Measurements from ENCODE around the gene OR2T29. TPM values are rescaled to one million over a fixed set of nuclear protein-coding genes. Genes with fewer than 3 reads are reported as not detected.

The OR2T29 gene
- total RNA-seq, 1 experiment from 2014 or later, result not detected

DNA sequence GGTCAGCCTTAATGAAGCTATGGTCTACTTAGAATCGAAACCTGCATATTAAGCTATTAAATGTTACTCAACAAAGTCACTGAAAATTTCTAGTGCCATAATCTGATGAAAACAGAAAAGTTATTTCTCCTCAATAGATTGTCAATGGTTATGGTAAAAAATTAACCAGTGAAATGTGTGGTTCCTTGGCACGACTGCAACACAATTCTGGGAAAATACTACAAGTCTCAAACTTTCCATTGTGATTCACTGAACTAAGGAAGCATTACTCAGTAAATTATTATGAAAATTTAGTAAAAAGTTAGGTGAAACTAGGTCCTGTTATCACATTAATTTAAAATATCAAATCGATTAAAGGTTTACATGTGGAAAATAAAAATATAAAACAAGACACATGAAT is 47.7 kb upstream of the OR2T29 start:
- ATAC-seq (no peak), DNase-seq (ENCODE audit: low spot score) (no peak)
- TF ChIP-seq NR3C1 (CRISPR knock-in tag; conservative IDR thresholded peaks at IDR 0.05; ENCODE audit: low read depth) (no peak), CREB1 (CRISPR knock-in tag; IDR thresholded peaks at IDR 0.05) (no peak), ZNF317 (CRISPR knock-in tag; IDR thresholded peaks at IDR 0.05; ENCODE audit: borderline replicate concordance, low read depth) (no peak), NFYB (CRISPR knock-in tag; conservative IDR thresholded peaks at IDR 0.05; ENCODE audit: low read depth) (no peak), FOXJ3 (CRISPR knock-in tag; IDR thresholded peaks at IDR 0.05; ENCODE audit: borderline replicate concordance) (no peak), ZBTB43 (CRISPR knock-in tag; IDR thresholded peaks at IDR 0.05) (no peak), GTF2I (CRISPR knock-in tag; conservative IDR thresholded peaks at IDR 0.05) (no peak)
- no peaks in the 10 kb centered on the region for H3K4me1 Mint-ChIP-seq
- peaks cover 10% of the 10 kb centered on the region for H3K27me3 Mint-ChIP-seq (ENCODE audit: low read depth)
- ChIA-PET CTCF (no interaction called here), POLR2A (no interaction called here)
- H3K4me3 Mint-ChIP-seq, result no peak overlapping the region
- peaks cover 66% of the 10 kb centered on the region for H3K36me3 Mint-ChIP-seq
- no peak overlapping the region for H3K27ac Mint-ChIP-seq
- peaks cover 90% of the 10 kb centered on the region for H3K9me3 Mint-ChIP-seq

DNA sequence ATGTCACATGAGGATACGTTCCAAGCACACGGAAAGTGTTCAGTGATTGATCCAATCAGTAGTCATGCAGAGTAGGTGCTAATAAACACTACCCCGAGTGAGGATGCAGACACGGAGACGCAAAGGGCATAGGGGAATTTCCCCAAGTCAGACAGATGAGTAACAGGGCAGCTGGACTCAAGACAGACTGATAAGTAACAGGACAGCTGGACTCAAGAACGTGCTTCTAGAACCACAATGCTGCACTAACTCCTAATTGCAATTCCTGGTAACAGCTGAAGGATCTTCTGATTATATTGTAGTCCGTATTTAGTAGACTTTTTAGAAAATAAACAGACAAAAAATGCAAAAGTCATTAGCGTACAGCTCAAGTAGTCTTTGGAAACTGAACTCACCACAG is 36.8 kb upstream of the OR2T29 start:
- peaks cover 7% of the 10 kb centered on the region for H3K27me3 Mint-ChIP-seq (ENCODE audit: low read depth)

GRCh38 chr1:248597589-248597988 is 35.0 kb upstream of the OR2T29 start, which contains the start of gene OR2T10:
Gene OR2T10, minus strand, starts transcription at chr1:248597700. Its CDS starts 3,932 bp downstream, at chr1:248593768.
- peaks cover 75% of the 10 kb centered on the region for H3K9me3 Mint-ChIP-seq
- no peak for TF ChIP-seq JAZF1 (CRISPR knock-in tag; IDR thresholded peaks at IDR 0.05)
- no peak for TF ChIP-seq SMAD3 (CRISPR knock-in tag; IDR thresholded peaks at IDR 0.05; ENCODE audit: borderline replicate concordance)
- no peak for TF ChIP-seq ZBTB43 (CRISPR knock-in tag; IDR thresholded peaks at IDR 0.05)
- TF ChIP-seq MYBL2 (CRISPR knock-in tag; IDR thresholded peaks at IDR 0.05), result no peak
- no peak for TF ChIP-seq FOXK1 (CRISPR knock-in tag; IDR thresholded peaks at IDR 0.05)
- TF ChIP-seq, protein P1, sequence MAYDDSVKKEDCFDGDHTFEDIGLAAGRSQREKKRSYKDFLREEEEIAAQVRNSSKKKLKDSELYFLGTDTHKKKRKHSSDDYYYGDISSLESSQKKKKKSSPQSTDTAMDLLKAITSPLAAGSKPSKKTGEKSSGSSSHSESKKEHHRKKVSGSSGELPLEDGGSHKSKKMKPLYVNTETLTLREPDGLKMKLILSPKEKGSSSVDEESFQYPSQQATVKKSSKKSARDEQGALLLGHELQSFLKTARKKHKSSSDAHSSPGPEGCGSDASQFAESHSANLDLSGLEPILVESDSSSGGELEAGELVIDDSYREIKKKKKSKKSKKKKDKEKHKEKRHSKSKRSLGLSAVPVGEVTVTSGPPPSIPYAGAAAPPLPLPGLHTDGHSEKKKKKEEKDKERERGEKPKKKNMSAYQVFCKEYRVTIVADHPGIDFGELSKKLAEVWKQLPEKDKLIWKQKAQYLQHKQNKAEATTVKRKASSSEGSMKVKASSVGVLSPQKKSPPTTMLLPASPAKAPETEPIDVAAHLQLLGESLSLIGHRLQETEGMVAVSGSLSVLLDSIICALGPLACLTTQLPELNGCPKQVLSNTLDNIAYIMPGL (CRISPR knock-in tag; IDR thresholded peaks at IDR 0.05), result no peak
- no peak for TF ChIP-seq IRF2 (CRISPR knock-in tag; IDR thresholded peaks at IDR 0.05; ENCODE audit: borderline replicate concordance, low read depth)
- TF ChIP-seq NFYB (CRISPR knock-in tag; conservative IDR thresholded peaks at IDR 0.05; ENCODE audit: low read depth), result no peak
- no peak for TF ChIP-seq CTCF (IDR thresholded peaks at IDR 0.05)
- no peak for TF ChIP-seq CREM (CRISPR knock-in tag; IDR thresholded peaks at IDR 0.05)
- no peak for TF ChIP-seq GTF2I (CRISPR knock-in tag; conservative IDR thresholded peaks at IDR 0.05)

More for the DNA sequence above, 36.8 kb upstream of the OR2T29 start:
- TF ChIP-seq, protein P2, sequence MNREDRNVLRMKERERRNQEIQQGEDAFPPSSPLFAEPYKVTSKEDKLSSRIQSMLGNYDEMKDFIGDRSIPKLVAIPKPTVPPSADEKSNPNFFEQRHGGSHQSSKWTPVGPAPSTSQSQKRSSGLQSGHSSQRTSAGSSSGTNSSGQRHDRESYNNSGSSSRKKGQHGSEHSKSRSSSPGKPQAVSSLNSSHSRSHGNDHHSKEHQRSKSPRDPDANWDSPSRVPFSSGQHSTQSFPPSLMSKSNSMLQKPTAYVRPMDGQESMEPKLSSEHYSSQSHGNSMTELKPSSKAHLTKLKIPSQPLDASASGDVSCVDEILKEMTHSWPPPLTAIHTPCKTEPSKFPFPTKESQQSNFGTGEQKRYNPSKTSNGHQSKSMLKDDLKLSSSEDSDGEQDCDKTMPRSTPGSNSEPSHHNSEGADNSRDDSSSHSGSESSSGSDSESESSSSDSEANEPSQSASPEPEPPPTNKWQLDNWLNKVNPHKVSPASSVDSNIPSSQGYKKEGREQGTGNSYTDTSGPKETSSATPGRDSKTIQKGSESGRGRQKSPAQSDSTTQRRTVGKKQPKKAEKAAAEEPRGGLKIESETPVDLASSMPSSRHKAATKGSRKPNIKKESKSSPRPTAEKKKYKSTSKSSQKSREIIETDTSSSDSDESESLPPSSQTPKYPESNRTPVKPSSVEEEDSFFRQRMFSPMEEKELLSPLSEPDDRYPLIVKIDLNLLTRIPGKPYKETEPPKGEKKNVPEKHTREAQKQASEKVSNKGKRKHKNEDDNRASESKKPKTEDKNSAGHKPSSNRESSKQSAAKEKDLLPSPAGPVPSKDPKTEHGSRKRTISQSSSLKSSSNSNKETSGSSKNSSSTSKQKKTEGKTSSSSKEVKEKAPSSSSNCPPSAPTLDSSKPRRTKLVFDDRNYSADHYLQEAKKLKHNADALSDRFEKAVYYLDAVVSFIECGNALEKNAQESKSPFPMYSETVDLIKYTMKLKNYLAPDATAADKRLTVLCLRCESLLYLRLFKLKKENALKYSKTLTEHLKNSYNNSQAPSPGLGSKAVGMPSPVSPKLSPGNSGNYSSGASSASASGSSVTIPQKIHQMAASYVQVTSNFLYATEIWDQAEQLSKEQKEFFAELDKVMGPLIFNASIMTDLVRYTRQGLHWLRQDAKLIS (CRISPR knock-in tag; IDR thresholded peaks at IDR 0.05; ENCODE audit: borderline replicate concordance), result no peak
- TF ChIP-seq SP1 (CRISPR knock-in tag; conservative IDR thresholded peaks at IDR 0.05) (no peak), TP53 (CRISPR knock-in tag; IDR thresholded peaks at IDR 0.05) (no peak), NR2C2 (CRISPR knock-in tag; IDR thresholded peaks at IDR 0.05) (no peak)
- TF ChIP-seq, protein P3, sequence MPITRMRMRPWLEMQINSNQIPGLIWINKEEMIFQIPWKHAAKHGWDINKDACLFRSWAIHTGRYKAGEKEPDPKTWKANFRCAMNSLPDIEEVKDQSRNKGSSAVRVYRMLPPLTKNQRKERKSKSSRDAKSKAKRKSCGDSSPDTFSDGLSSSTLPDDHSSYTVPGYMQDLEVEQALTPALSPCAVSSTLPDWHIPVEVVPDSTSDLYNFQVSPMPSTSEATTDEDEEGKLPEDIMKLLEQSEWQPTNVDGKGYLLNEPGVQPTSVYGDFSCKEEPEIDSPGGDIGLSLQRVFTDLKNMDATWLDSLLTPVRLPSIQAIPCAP (CRISPR knock-in tag; IDR thresholded peaks at IDR 0.05), result no peak
- H3K4me3 Mint-ChIP-seq, result no peak overlapping the region
- ATAC-seq, result no peak
- ChIA-PET CTCF (no interaction called here), POLR2A (no interaction called here)
- DNase-seq (ENCODE audit: low spot score), result no peak
- H3K27ac Mint-ChIP-seq, result no peak overlapping the region
- peaks cover 78% of the 10 kb centered on the region for H3K9me3 Mint-ChIP-seq
- H3K4me1 Mint-ChIP-seq, result no peaks in the 10 kb centered on the region
- H3K36me3 Mint-ChIP-seq, result peaks cover 55% of the 10 kb centered on the region

More at GRCh38 chr1:248597589-248597988, 35.0 kb upstream of the OR2T29 start, which contains the start of gene OR2T10:
- ChIA-PET CTCF (no interaction called here), POLR2A (no interaction called here)
- DNase-seq (ENCODE audit: low spot score) (no peak), ATAC-seq (no peak)
- Mint-ChIP-seq H3K4me1 (no peaks in the 10 kb centered on the region), H3K36me3 (peaks cover 51% of the 10 kb centered on the region), H3K27me3 (ENCODE audit: low read depth) (peaks cover 12% of the 10 kb centered on the region), H3K4me3 (no peak within 1 kb of the TSS), H3K27ac (no peak within 1 kb of the TSS)

Measured in WTC11 (cell line).